ENCODE measurements around the gene SEMA3F. TPM values are rescaled to one million over a fixed set of nuclear protein-coding genes. Genes with fewer than 3 reads are reported as not detected.

The SEMA3F gene
- total and polyA plus RNA-seq, 10 of the 15 experiments (the other 5 are each of a cell fraction or from before 2014, with no cell fraction given): 0.08 to 0.28 (median 0.12) TPM; not detected in 6

DNA sequence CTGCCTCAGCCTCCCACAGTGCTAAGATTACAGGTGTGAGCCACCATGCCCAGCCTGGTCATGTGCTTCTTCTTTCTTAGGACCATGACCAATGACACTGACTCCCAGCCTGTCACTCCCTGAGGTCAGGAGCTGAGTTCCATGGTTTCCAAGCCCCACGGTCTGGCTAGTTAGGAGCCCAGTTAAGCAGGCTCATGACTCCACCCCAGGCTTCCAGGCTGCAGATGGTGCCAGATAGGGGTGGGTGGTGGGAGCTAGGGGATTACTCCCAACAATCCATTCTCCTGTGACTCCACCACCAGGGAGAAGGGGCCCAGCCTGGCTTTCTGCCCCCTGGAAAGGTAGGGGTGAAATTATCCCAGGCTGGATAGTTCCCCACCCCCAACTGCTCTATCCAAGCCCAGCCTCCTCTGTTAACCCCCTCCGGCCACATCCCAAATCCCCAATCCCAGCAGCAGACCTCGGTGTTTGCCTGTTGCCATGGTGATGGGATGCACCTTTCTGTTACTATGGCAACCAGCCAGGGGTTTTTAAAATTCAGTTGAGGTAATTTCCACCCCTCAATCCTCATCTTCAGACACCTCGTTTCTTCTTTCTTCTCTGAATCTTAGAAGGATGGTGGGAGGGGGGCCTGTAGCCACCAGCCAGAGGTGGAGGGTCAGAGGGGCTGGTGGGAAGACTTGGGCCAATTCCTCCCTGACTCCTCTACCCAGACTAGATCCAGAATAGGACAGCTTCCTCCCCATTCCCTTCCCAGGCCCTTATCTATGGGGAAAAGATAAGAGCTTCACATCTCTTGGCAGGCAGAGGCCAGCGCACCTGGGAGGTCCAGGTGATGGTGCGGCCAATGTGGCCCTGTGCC is 22.5 kb upstream of the SEMA3F start:
- ChIA-PET POLR2A (no interaction called here), CTCF (no interaction called here), SMC1A (ENCODE audit: uncharacterized antibody, unreplicated experiment) (no interaction called here), RAD21 (ENCODE audit: unreplicated experiment) (no interaction called here)
- intact Hi-C loops (cut with micrococcal nuclease; ENCODE audit: unreplicated experiment): no loop called here
- no peaks in the 10 kb centered on the region for H4K20me1 ChIP-seq (ENCODE audit: control insufficient read depth, insufficient read depth)
- no TSS peak for BruUV-seq (replicated peaks)
- FAIRE-seq (no peak), DNase-seq (ENCODE audit: low read depth, low spot score) (no peak), ATAC-seq (no peak)
- 37% methylated on average over 6 of the region's 6 CpGs for WGBS (ENCODE audit: insufficient coverage, insufficient replicate concordance, low lambda C conversion rate, missing lambda C conversion rate)
- no peak overlapping the region for H3K9ac ChIP-seq (ENCODE audit: control insufficient read depth, insufficient read depth, low read length)
- H3K4me3 ChIP-seq: no peak overlapping the region
- H3K36me3 ChIP-seq (ENCODE audit: control insufficient read depth in 2 of 2, insufficient read depth in 2 of 2, low read length in 1 of 2): no peaks in the 10 kb centered on the region
- H3K27me3 ChIP-seq (replicated peaks in 1 of 2; ENCODE audit: control insufficient read depth in 2 of 2, insufficient read depth in 2 of 2, low read length in 1 of 2): peaks cover 0 to 2% of the 10 kb centered on the region in 2 experiments; a peak in 2 of 4 replicates
- no peaks in the 10 kb centered on the region for H3K9me3 ChIP-seq (replicated peaks; ENCODE audit: control insufficient read depth, insufficient read depth, low read length)
- in situ Hi-C loops (cut with MboI): no loop called here
- no peak overlapping the region for H2AFZ ChIP-seq (ENCODE audit: control insufficient read depth, low read depth, low read length)
- no peak for TF ChIP-seq STAT3 (IDR thresholded peaks at IDR 0.05; ENCODE audit: low read depth, low read length)
- no peak for TF ChIP-seq TARDBP (IDR thresholded peaks at IDR 0.05; ENCODE audit: borderline replicate concordance)
- no peak for TF ChIP-seq JUND (IDR thresholded peaks at IDR 0.05; ENCODE audit: low read depth, low read length)
- TF ChIP-seq RBBP5 (conservative IDR thresholded peaks at IDR 0.05): no peak
- no peak for TF ChIP-seq SMAD5 (IDR thresholded peaks at IDR 0.05; ENCODE audit: low read depth)
- peak; percentile 96 for TF ChIP-seq BMI1 (IDR thresholded peaks at IDR 0.05; ENCODE audit: borderline replicate concordance)
- TF ChIP-seq NFIC (IDR thresholded peaks at IDR 0.05; ENCODE audit: low read depth, low read length): no peak
- H3K79me2 ChIP-seq (ENCODE audit: control insufficient read depth, insufficient read depth, low read length): no peaks in the 10 kb centered on the region
- H3K4me2 ChIP-seq (ENCODE audit: control insufficient read depth, insufficient read depth): no peak overlapping the region
- H3K4me1 ChIP-seq (ENCODE audit: control insufficient read depth, insufficient read depth, low read length): no peaks in the 10 kb centered on the region
- no peak overlapping the region for H3K27ac ChIP-seq (ENCODE audit: control insufficient read depth, insufficient read depth)

DNA sequence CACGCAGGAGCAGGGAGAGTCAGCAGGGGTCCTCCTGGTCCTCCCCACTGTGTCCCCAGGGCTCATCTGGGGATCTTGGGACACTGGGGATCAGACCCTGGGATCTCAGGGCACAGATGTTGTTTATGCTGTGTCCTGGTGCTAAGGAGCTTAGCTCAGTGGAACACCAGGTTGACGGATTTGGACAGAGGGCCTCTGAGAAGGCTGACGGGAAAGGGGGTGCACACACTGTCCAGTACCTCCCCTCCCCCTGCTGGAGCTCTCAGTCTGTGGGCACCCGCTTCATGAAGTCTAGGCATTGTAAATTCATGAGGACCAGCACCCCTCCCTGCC is 21.9 kb upstream of the SEMA3F start:
- ATAC-seq: no peak
- TF ChIP-seq WRNIP1 (IDR thresholded peaks at IDR 0.05; ENCODE audit: borderline replicate concordance, low read depth, low read length) (no peak), STAT3 (IDR thresholded peaks at IDR 0.05; ENCODE audit: low read depth, low read length) (no peak), POLR2AphosphoS5 (IDR thresholded peaks at IDR 0.05; ENCODE audit: low read length) (no peak), CBFB (IDR thresholded peaks at IDR 0.05; ENCODE audit: low read depth) (no peak), TCF12 (IDR thresholded peaks at IDR 0.05; ENCODE audit: low read depth, low read length) (no peak), RFX5 (IDR thresholded peaks at IDR 0.05; ENCODE audit: low read depth, low read length) (no peak), HDAC2 (IDR thresholded peaks at IDR 0.05) (no peak), YY1 (IDR thresholded peaks at IDR 0.05; ENCODE audit: low read depth, low read length) (no peak), SIN3A (IDR thresholded peaks at IDR 0.05; ENCODE audit: low read depth, low read length) (no peak)
- TF ChIP-seq, protein P1, sequence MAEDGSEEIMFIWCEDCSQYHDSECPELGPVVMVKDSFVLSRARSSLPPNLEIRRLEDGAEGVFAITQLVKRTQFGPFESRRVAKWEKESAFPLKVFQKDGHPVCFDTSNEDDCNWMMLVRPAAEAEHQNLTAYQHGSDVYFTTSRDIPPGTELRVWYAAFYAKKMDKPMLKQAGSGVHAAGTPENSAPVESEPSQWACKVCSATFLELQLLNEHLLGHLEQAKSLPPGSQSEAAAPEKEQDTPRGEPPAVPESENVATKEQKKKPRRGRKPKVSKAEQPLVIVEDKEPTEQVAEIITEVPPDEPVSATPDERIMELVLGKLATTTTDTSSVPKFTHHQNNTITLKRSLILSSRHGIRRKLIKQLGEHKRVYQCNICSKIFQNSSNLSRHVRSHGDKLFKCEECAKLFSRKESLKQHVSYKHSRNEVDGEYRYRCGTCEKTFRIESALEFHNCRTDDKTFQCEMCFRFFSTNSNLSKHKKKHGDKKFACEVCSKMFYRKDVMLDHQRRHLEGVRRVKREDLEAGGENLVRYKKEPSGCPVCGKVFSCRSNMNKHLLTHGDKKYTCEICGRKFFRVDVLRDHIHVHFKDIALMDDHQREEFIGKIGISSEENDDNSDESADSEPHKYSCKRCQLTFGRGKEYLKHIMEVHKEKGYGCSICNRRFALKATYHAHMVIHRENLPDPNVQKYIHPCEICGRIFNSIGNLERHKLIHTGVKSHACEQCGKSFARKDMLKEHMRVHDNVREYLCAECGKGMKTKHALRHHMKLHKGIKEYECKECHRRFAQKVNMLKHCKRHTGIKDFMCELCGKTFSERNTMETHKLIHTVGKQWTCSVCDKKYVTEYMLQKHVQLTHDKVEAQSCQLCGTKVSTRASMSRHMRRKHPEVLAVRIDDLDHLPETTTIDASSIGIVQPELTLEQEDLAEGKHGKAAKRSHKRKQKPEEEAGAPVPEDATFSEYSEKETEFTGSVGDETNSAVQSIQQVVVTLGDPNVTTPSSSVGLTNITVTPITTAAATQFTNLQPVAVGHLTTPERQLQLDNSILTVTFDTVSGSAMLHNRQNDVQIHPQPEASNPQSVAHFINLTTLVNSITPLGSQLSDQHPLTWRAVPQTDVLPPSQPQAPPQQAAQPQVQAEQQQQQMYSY (CRISPR knock-in tag; IDR thresholded peaks at IDR 0.05): no peak
- WGBS (ENCODE audit: insufficient coverage, insufficient replicate concordance, low lambda C conversion rate, missing lambda C conversion rate): 2% methylated on average over 4 of the region's 4 CpGs
- Histone ChIP-seq H3K79me2 (ENCODE audit: control insufficient read depth, insufficient read depth, low read length) (no peaks in the 10 kb centered on the region), H3K4me1 (ENCODE audit: control insufficient read depth, insufficient read depth, low read length) (no peaks in the 10 kb centered on the region), H4K20me1 (ENCODE audit: control insufficient read depth, insufficient read depth) (no peaks in the 10 kb centered on the region), H3K4me3 (no peak overlapping the region), H3K27ac (ENCODE audit: control insufficient read depth, insufficient read depth) (no peak overlapping the region), H2AFZ (ENCODE audit: control insufficient read depth, low read depth, low read length) (no peak overlapping the region), H3K9me3 (replicated peaks; ENCODE audit: control insufficient read depth, insufficient read depth, low read length) (no peaks in the 10 kb centered on the region), H3K9ac (ENCODE audit: control insufficient read depth, insufficient read depth, low read length) (no peak overlapping the region), H3K4me2 (ENCODE audit: control insufficient read depth, insufficient read depth) (no peak overlapping the region), H3K27me3 (replicated peaks in 1 of 2; ENCODE audit: control insufficient read depth in 2 of 2, insufficient read depth in 2 of 2, low read length in 1 of 2) (peaks cover 0 to 2% of the 10 kb centered on the region in 2 experiments; a peak in 2 of 4 replicates), H3K36me3 (ENCODE audit: control insufficient read depth in 2 of 2, insufficient read depth in 2 of 2, low read length in 1 of 2) (no peaks in the 10 kb centered on the region)
- in situ Hi-C loops (cut with MboI): no loop called here
- ChIA-PET CTCF (no interaction called here), SMC1A (ENCODE audit: uncharacterized antibody, unreplicated experiment) (no interaction called here), POLR2A (no interaction called here), RAD21 (ENCODE audit: unreplicated experiment) (no interaction called here)
- BruUV-seq (replicated peaks): no TSS peak
- DNase-seq (ENCODE audit: low read depth, low spot score): no peak
- intact Hi-C loops (cut with micrococcal nuclease; ENCODE audit: unreplicated experiment): no loop called here
- FAIRE-seq: no peak
